ELR (cell line): ENCODE results near the gene ETS2.

Experiments
- DNase-seq: peaks from one replicate; pipeline ENCODE4 v3.0.0-alpha.2; 2015; ENCODE audit warnings: low read depth

Gene ETS2

DNA sequence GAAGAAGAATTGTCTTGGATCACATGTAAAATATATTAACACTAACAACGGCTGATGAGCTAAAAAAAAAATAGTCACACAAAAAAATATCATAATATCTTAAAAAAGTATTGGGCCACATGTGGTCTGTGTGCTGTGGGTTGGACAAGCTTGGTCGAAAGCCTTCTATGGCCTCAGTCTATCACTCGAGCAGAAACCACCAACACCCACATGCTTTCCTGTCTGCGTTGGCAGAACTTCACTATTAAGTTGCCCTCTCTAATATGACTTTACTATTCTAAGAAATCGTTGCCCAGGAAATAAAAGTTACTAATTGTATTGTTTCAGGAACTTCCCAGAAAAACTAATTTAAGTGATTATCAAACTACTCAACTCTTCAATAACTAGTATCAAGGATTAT lies 28.2 kb upstream of the ETS2 start:
- no peak for DNase-seq

GRCh38 chr21:38780879-38781278 lies 24.9 kb upstream of the ETS2 start:
- DNase-seq, result no peak

GRCh38 chr21:38784458-38785266 lies 21.1 kb upstream of the ETS2 start:
- no peak for DNase-seq

DNA sequence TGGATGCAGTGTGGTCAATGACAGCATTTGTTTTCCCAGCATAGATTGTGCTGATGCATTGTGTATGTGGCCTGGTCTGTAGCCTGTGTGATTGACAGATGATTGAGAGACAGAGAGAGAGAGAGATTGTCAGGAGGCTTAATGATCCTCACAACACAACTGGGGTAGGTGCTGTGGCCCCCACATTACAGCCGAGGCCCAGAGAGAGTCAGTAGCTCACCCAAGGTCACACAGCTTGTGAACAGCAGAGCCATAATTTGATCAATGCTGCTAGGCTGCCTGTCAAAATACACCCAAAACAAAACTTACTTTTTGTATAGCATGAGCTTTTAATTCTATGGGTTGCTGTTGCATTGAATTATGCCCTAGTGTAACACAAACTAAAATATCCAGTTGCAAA lies 20.2 kb upstream of the ETS2 start:
- no peak for DNase-seq

DNA sequence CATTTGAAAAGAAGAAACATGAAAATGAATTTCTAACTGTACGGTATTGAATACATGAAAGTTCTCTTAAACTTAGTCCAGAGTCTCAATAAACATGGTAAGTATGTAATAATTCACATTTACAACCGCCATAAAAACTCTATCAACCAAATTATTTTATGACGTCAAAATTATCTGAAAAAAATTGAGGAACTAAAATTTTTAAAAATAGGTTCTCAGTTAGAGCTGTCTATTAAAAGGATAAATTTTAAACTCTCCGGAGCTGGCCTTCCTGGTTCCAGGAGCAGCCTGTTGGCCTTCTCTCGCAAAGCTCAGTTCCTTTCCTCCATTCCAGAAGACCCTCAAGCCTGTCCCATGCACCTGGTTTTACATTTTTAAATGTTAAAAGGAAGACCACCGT lies 18.7 kb upstream of the ETS2 start:
- no peak for DNase-seq

- peak; percentile 94 for DNase-seq
These were observed 18.1 kb upstream of the ETS2 start for GRCh38 chr21:38787461-38788274.

GRCh38 chr21:38788275-38788905 lies 17.3 kb upstream of the ETS2 start:
- DNase-seq, result no peak

DNA sequence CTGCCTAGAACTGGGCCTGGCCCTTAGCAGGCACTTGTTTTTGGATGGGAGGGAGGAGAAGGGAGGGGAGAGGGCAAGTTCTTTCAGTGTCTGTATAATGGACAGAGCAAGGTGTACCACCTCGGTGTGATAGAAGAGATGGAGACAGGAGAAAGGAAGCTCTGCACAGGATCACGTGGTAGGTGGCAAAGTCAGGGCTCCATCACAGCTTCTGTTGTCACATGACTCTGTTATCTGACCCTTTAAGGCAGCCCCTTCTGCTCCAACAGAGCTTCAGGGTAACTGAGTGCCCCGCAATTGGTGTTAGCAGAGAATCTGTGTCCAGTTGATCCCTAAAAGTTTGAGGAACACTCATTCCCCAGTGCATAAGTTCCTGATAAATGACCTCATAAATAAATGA lies 16.5 kb upstream of the ETS2 start:
- no peak for DNase-seq

- DNase-seq, result no peak
These were observed 15.7 kb upstream of the ETS2 start for GRCh38 chr21:38790059-38790458.

GRCh38 chr21:38790961-38791360 lies 14.8 kb upstream of the ETS2 start:
- no peak for DNase-seq

DNA sequence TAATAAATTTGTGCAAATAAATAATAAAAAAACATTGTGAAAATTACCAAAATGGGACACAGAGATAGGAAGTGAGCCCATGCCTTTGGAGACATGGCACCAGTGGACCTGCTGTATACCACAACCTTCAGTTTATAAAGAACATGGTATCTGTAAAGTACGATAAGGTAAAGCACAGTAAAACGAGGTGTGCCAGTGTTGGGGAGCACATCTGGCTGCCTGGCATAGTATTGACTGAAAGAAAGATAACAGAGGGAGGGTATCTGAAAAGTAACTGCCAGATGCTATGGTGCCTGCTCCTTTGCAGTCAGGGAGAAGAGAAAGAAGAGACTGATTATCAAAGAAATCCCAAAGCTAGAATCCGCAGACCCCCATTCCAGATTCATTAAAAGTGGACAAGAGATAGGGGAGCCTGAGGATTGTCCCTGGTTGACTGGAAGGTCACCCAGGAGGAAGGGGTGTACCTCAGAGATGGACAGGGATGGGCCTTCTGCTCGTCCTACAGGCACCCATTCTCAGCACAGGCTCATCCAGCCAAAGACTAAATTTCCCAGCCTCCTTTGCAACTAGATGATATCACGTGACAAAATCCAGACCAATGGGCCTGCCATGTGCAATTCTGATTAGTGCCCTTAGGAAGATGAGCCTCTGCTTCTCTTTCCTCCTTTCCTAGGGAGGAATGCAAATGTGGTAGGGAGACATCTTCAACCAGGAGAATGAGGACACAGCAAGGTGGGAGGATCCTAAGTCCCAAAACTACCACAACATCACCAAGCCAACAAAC lies 12.9 kb upstream of the ETS2 start:
- no peak for DNase-seq

DNA sequence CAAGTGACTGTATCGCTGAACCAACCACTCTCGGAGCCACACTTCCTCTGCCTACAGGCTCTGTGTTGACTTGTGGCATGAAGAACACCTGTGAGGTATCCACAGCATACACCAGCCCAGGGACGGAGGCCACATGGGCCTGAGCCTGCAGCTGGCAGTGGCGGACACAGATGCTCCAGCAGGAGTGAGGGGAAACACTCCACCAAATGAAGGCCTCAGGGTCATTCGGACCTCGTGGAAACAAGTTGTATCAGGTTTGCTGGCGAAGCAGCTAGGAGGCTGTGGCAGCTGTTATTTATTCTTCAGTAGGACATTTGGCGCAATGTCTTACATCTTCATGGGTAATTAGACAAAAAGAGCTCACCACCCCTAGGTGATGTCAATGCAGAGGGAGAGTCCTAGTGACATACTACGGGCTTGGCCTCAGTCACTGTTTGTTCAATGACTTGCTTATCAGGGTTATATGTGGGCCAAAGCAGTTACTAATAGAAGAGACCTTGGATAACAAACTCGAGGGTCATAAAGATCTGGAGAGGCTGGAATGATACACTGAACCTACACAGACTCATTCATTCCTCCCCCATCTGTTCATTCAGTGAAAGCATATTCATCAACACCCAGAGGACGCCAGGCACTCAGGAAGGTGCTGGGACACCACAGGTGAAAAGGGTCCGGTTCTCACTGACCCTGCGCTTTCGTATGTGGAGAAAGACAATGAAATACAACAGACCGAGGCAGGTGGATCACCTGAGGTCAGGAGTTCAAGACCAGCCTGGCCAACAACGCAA lies 11.6 kb upstream of the ETS2 start:
- no peak for DNase-seq

DNA sequence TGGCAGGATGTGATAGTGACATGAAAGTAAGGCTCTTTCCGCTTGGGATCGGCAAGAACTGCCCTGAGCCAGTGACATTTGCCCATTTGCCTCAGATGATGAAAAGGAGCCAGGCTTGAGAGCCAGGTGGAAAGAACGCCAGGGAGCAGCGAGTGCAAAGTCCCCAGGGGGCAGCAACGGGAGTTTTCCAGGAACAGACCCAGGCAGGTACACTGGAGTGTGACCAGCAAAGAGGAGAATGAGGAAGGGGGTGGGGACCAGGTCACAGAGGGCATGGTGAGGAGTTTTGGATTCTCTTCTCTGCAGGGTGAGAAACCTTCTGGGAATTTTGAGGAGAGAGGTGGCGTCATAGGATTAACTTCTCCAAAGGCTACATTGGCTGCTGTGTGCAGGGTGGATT lies 10.8 kb upstream of the ETS2 start:
- DNase-seq, result no peak

DNA sequence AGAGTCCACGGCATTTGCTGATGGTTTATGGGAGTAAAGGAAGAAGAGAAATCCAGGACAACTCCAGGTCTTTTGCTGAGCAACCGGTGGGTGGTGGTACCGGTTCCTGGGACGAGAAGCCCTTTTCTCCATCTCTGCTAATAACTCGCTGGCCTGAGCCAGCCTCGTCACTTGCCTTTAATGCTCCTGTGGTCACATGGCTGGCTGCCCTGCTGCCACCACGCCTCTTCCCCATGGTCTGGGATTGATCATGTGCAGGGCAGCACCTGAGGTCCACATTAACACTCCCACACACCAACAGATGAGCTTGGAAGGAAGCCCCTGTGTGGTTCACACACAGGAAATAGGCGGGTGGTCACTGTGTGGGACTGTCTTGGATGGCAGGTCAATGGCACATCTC lies 10.3 kb upstream of the ETS2 start:
- no peak for DNase-seq

GRCh38 chr21:38796424-38796823 lies 9.3 kb upstream of the ETS2 start:
- peak; percentile 83 for DNase-seq

GRCh38 chr21:38797470-38797869 lies 8.3 kb upstream of the ETS2 start:
- peak; percentile 80 for DNase-seq

GRCh38 chr21:38798081-38798480 lies 7.6 kb upstream of the ETS2 start:
- DNase-seq, result no peak

DNA sequence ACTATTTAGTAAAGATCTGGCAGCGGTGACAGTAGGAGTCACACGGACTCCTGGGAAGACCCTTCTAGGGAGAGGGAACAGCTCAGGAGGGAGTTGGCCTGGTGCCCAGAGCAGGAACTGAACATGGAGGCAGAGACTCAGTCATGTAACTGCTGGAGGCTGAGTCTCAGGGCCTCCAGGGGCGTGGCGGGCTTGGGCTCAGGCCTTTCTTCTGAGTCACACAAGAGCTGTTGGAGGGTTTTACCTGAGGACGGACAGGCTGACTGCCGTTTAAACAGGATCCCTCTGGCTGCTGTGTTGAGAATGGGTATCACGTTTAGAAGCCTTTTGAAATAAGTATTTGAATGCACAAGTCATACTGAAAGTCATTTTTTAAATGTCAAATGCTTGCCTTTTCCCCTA lies 7.2 kb upstream of the ETS2 start:
- DNase-seq, result peak; percentile 92

GRCh38 chr21:38800046-38800758 lies 5.5 kb upstream of the ETS2 start:
- DNase-seq, result no peak

- no peak for DNase-seq
These were observed 4.6 kb upstream of the ETS2 start for GRCh38 chr21:38800924-38801744.
